MM.1S (cell line): ENCODE results near the gene CHKB.

Experiments
- EZH2 ChIP-seq: fragments of 300-600 bp; sonication (generic); optimal IDR thresholded peaks from 2 replicates; pipeline ENCODE3; 2017; ENCODE audit warnings: low read depth, mild to moderate bottlenecking, antibody characterized with exemption, low read length, mixed read lengths
- EZH2phosphoT487 ChIP-seq: fragments of 300-600 bp; sonication (generic); IDR thresholded peaks from 2 replicates; pipeline ENCODE4 v1.6.1; 2018; ENCODE audit warnings: antibody characterized with exemption, low read length
- TF ChIP-seq, protein P1 (sequence below): fragments of 300-600 bp; sonication (generic); IDR thresholded peaks from 2 replicates; pipeline ENCODE4 v1.5.1; 2016; ENCODE audit warnings: antibody characterized with exemption, low read length, mixed read lengths

DNA sequence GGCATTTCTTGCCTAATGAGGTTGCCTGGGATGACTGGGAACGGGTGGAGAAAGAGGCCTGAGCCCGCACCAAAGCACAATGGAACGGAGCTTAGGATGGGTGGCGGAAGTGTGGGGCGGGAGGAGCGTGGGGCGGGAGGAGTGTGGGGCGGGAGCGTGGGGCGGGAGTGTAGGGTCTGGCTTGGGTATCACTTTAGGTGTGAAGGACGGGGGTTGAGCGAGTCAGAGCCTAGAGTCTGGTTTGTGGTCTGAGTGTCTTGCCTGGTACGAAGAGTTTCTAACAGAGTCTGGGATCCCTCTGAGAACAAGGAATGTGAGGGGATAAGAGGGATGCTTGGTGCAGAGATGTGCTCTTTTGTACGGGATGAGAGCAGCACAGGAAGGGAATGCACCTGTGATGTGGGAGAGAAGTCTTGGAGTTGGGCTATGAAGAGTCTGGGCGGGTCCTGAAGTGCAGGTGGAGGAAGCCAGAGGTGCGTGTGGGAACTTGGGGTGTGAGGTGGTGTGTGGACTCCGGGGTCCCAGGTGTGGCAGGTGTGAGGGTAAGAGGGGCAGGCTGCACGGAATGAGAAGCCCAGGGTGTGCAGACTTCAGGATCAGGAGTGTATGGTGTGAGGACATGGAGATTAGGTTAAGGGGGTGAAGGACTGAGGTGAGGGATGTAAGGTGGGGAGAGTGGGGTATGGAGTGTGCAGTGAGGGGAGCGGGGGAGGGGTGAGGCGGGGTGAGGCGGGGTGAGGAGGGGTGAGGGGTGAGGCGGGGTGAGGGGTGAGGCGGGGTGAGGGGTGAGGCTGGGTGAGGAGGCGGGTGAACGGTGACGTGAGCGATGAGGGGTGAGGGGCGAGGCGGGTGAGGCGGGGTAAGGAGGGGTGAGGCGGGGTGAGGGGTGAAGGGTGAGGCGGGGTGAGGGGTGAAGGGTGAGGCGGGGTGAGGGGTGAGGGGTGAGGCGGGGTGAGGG is 21.0 kb downstream of the CHKB start:
- TF ChIP-seq EZH2 (no peak), EZH2phosphoT487 (no peak)
- TF ChIP-seq, protein P1, sequence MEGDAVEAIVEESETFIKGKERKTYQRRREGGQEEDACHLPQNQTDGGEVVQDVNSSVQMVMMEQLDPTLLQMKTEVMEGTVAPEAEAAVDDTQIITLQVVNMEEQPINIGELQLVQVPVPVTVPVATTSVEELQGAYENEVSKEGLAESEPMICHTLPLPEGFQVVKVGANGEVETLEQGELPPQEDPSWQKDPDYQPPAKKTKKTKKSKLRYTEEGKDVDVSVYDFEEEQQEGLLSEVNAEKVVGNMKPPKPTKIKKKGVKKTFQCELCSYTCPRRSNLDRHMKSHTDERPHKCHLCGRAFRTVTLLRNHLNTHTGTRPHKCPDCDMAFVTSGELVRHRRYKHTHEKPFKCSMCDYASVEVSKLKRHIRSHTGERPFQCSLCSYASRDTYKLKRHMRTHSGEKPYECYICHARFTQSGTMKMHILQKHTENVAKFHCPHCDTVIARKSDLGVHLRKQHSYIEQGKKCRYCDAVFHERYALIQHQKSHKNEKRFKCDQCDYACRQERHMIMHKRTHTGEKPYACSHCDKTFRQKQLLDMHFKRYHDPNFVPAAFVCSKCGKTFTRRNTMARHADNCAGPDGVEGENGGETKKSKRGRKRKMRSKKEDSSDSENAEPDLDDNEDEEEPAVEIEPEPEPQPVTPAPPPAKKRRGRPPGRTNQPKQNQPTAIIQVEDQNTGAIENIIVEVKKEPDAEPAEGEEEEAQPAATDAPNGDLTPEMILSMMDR, result no peak
